ENCODE data around the gene RNF217.

Gene RNF217

DNA sequence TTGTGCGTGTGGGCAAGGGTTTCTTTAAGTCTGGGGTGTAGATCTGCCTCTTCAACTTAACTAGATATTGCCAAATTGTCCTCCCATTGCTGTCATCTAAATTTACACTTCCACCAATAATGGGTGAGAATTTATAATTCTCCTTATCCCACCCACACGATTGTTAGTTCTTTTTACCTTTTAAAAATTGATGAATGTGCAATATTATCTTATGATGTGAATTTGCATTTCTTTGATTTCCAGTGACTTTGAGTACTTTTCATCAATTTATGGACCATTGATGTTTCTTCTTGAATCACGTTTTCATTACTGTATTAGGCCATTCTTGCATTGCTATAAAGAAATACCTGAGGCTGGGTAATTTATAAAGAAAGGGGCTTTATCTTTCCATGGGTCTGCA is 174.1 kb downstream of the RNF217 start:
- H3K36me3 ChIP-seq (replicated peaks in 1 of 2; ENCODE audit: control insufficient read depth in 2 of 2, insufficient read depth in 2 of 2, low read length in 2 of 2) = no peaks in the 10 kb centered on the region
- no peak for DNase-seq (ENCODE audit: low spot score)
- H3K4me1 ChIP-seq (ENCODE audit: control insufficient read depth in 2 of 2, insufficient read depth in 1 of 2, low read depth in 1 of 2, low read length in 2 of 2) = no peaks in the 10 kb centered on the region
- H2BK5ac ChIP-seq (ENCODE audit: low read length) = no peak overlapping the region
- no peak overlapping the region for H3K9ac ChIP-seq (ENCODE audit: low read depth, low read length, poor library complexity)
- no peak overlapping the region for H3K18ac ChIP-seq (ENCODE audit: low read length)
- H2BK15ac ChIP-seq (ENCODE audit: low read length) = no peak overlapping the region
- H3K4ac ChIP-seq (ENCODE audit: low read length) = no peak overlapping the region
- WGBS, 2 donors (ENCODE audit: extremely low coverage in 2 of 2, insufficient read length in 2 of 2, insufficient replicate concordance in 1 of 2) = no CpG with 5 or more reads among the region's 3 CpGs
- H3K27me3 ChIP-seq (ENCODE audit: control insufficient read depth in 3 of 3, insufficient read depth in 3 of 3, low read depth in 1 of 3, low read length in 3 of 3) = no peaks in the 10 kb centered on the region
- H3K27ac ChIP-seq (replicated peaks; ENCODE audit: low read length) = no peak overlapping the region
- no peak overlapping the region for H3K23ac ChIP-seq (ENCODE audit: low read depth, low read length, poor library complexity)
- H3K4me3 ChIP-seq (ENCODE audit: low read length in 2 of 2) = no peak overlapping the region
- no peak overlapping the region for H3K14ac ChIP-seq (ENCODE audit: low read length)
- H4K91ac ChIP-seq (ENCODE audit: low read depth, low read length, poor library complexity) = no peak overlapping the region
- H2AK5ac ChIP-seq (ENCODE audit: low read depth, low read length) = no peak overlapping the region
- no peaks in the 10 kb centered on the region for H3K9me3 ChIP-seq (replicated peaks in 1 of 2; ENCODE audit: control insufficient read depth in 2 of 2, insufficient read depth in 1 of 2, low read depth in 1 of 2, low read length in 2 of 2)
- H2BK120ac ChIP-seq (ENCODE audit: low read depth, low read length) = no peak overlapping the region
- H2AFZ ChIP-seq (ENCODE audit: low read length) = no peak overlapping the region
- H2BK12ac ChIP-seq (ENCODE audit: low read length) = no peak overlapping the region
- H3K4me2 ChIP-seq (ENCODE audit: insufficient read depth, low read length, poor library complexity, severe bottlenecking) = no peak overlapping the region
- H4K8ac ChIP-seq (ENCODE audit: low read depth, low read length) = no peak overlapping the region
- H3K79me1 ChIP-seq (ENCODE audit: low read depth, low read length) = no peaks in the 10 kb centered on the region

DNA sequence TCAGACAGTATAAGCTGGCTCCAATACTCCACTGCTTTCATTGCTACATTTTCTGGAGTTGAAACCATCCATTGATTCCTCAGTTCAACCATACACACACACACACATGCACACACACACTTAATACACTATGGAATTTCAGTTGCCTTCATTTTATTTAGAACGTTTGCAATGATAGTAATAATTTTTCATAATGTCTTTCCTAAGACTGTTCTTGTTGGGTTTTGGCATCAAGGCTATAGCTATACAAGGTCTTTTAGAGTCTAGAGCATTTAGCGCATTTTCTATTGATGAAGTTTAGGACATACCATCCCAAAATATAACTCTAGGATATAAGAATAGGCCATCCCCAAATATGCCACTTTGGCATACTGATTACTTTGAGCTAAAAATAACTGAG is 175.8 kb downstream of the RNF217 start:
- H2BK5ac ChIP-seq (ENCODE audit: low read length) = no peak overlapping the region
- no CpG with 5 or more reads among the region's 2 CpGs for WGBS, 2 donors (ENCODE audit: extremely low coverage in 2 of 2, insufficient read length in 2 of 2, insufficient replicate concordance in 1 of 2)
- H3K23ac ChIP-seq (ENCODE audit: low read depth, low read length, poor library complexity) = no peak overlapping the region
- no peak overlapping the region for H3K9ac ChIP-seq (ENCODE audit: low read depth, low read length, poor library complexity)
- H4K8ac ChIP-seq (ENCODE audit: low read depth, low read length) = no peak overlapping the region
- H3K4me3 ChIP-seq (ENCODE audit: low read length in 2 of 2) = no peak overlapping the region
- H3K14ac ChIP-seq (ENCODE audit: low read length) = no peak overlapping the region
- no peak overlapping the region for H3K4me2 ChIP-seq (ENCODE audit: insufficient read depth, low read length, poor library complexity, severe bottlenecking)
- H3K4me1 ChIP-seq (ENCODE audit: control insufficient read depth in 2 of 2, insufficient read depth in 1 of 2, low read depth in 1 of 2, low read length in 2 of 2) = no peaks in the 10 kb centered on the region
- H2AK5ac ChIP-seq (ENCODE audit: low read depth, low read length) = no peak overlapping the region
- no peaks in the 10 kb centered on the region for H3K79me1 ChIP-seq (ENCODE audit: low read depth, low read length)
- H3K27ac ChIP-seq (replicated peaks; ENCODE audit: low read length) = no peak overlapping the region
- peaks cover 0 to 1% of the 10 kb centered on the region in 2 donors for H3K9me3 ChIP-seq (replicated peaks in 1 of 2; ENCODE audit: control insufficient read depth in 2 of 2, insufficient read depth in 1 of 2, low read depth in 1 of 2, low read length in 2 of 2)
- no peaks in the 10 kb centered on the region for H3K27me3 ChIP-seq (ENCODE audit: control insufficient read depth in 3 of 3, insufficient read depth in 3 of 3, low read depth in 1 of 3, low read length in 3 of 3)
- H3K36me3 ChIP-seq (replicated peaks in 1 of 2; ENCODE audit: control insufficient read depth in 2 of 2, insufficient read depth in 2 of 2, low read length in 2 of 2) = no peaks in the 10 kb centered on the region
- H2AFZ ChIP-seq (ENCODE audit: low read length) = no peak overlapping the region
- no peak overlapping the region for H2BK12ac ChIP-seq (ENCODE audit: low read length)
- H4K91ac ChIP-seq (ENCODE audit: low read depth, low read length, poor library complexity) = no peak overlapping the region
- no peak overlapping the region for H3K18ac ChIP-seq (ENCODE audit: low read length)
- H2BK120ac ChIP-seq (ENCODE audit: low read depth, low read length) = no peak overlapping the region
- H3K4ac ChIP-seq (ENCODE audit: low read length) = no peak overlapping the region
- no peak overlapping the region for H2BK15ac ChIP-seq (ENCODE audit: low read length)
- DNase-seq (ENCODE audit: low spot score) = no peak

DNA sequence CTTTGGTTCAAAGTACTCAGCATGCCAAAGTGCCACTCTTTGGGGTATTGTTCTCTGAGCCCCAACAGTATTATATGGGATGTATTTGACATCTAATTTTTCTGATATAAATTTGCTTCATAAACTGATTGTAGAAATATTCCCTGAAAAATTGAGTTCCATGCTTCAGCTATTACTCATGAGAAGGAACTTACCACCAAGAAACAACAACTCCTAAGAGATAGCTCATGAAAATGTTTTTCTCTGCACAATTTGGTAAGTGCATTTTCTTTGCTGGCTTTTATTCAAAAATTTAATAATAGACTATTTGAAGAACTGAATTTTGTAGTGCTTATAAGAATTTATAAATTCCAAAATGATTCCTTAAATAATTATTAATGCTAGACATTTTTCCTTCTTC is 178.6 kb downstream of the RNF217 start:
- Histone ChIP-seq H3K9ac (ENCODE audit: low read depth, low read length, poor library complexity) (no peak overlapping the region), H3K36me3 (replicated peaks in 1 of 2; ENCODE audit: control insufficient read depth in 2 of 2, insufficient read depth in 2 of 2, low read length in 2 of 2) (no peaks in the 10 kb centered on the region), H2AK5ac (ENCODE audit: low read depth, low read length) (no peak overlapping the region), H3K4me2 (ENCODE audit: insufficient read depth, low read length, poor library complexity, severe bottlenecking) (no peak overlapping the region), H3K18ac (ENCODE audit: low read length) (no peak overlapping the region), H3K27ac (replicated peaks; ENCODE audit: low read length) (no peak overlapping the region), H3K23ac (ENCODE audit: low read depth, low read length, poor library complexity) (no peak overlapping the region), H3K9me3 (replicated peaks in 1 of 2; ENCODE audit: control insufficient read depth in 2 of 2, insufficient read depth in 1 of 2, low read depth in 1 of 2, low read length in 2 of 2) (peaks cover 0 to 5% of the 10 kb centered on the region in 2 donors), H2BK12ac (ENCODE audit: low read length) (no peak overlapping the region), H2BK5ac (ENCODE audit: low read length) (no peak overlapping the region), H3K4me3 (ENCODE audit: low read length in 2 of 2) (no peak overlapping the region), H2AFZ (ENCODE audit: low read length) (no peak overlapping the region), H3K4me1 (ENCODE audit: control insufficient read depth in 2 of 2, insufficient read depth in 1 of 2, low read depth in 1 of 2, low read length in 2 of 2) (no peaks in the 10 kb centered on the region), H2BK120ac (ENCODE audit: low read depth, low read length) (no peak overlapping the region), H3K79me1 (ENCODE audit: low read depth, low read length) (no peaks in the 10 kb centered on the region), H3K14ac (ENCODE audit: low read length) (no peak overlapping the region), H4K91ac (ENCODE audit: low read depth, low read length, poor library complexity) (no peak overlapping the region), H3K4ac (ENCODE audit: low read length) (no peak overlapping the region), H4K8ac (ENCODE audit: low read depth, low read length) (no peak overlapping the region), H2BK15ac (ENCODE audit: low read length) (no peak overlapping the region), H3K27me3 (ENCODE audit: control insufficient read depth in 3 of 3, insufficient read depth in 3 of 3, low read depth in 1 of 3, low read length in 3 of 3) (no peaks in the 10 kb centered on the region)
- no peak for DNase-seq (ENCODE audit: low spot score)

Measured in neuronal stem cell (in vitro differentiated cells).